K562 (cell line): ENCODE measurements around the gene LSM4. TPM values are rescaled to one million over a fixed set of nuclear protein-coding genes. Genes with fewer than 3 reads are reported as not detected.

ENCODE experiments used
- CEBPG ChIP-seq, 3 experiments: fragments of 200-800 bp in 1 of 3; sonication (Bioruptor generic) in 1 of 3; sonication (generic) in 1 of 3; formaldehyde crosslinking in 1 of 3; IDR thresholded peaks in 2 of 3; conservative IDR thresholded peaks in 1 of 3; 2 replicates each; pipeline versions ENCODE4 v1.6.1 to v1.8.0; 2016 to 2022; ENCODE audit warnings: missing compliant biosample characterization in 2 of 3, missing genetic modification characterization in 2 of 3, mild to moderate bottlenecking in 1 of 3, missing genetic modification reagents in 1 of 3
- KLF6 ChIP-seq: fragments of 250-450 bp; sonication (Bioruptor Pico); IDR thresholded peaks from 2 replicates; pipeline ENCODE4 v1.4.0; 2020; ENCODE audit warnings: mild to moderate bottlenecking, moderate library complexity, borderline replicate concordance
- NCOR1 ChIP-seq: fragments of 450-650 bp; IDR thresholded peaks from 2 replicates; pipeline ENCODE4 v1.6.1; 2016; ENCODE audit warnings: mild to moderate bottlenecking, moderate library complexity
- NR2F6 ChIP-seq: fragments of 450-650 bp; formaldehyde crosslinking; IDR thresholded peaks from 2 replicates; pipeline ENCODE4 v1.4.0; 2020; ENCODE audit warnings: mild to moderate bottlenecking
- XRCC4 ChIP-seq: IDR thresholded peaks from one replicate; pipeline ENCODE4 v1.6.1; 2011; ENCODE audit not compliant: insufficient read depth, insufficient read length; ENCODE audit errors: extremely low read depth
- ZBED1 ChIP-seq: IDR thresholded peaks from 2 replicates; pipeline ENCODE4 v1.6.1; 2014
- ZNF324 ChIP-seq: fragments of 250-450 bp; sonication (Bioruptor Pico); IDR thresholded peaks from 2 replicates; pipeline ENCODE4 v1.4.0; 2020; ENCODE audit warnings: mild to moderate bottlenecking
- ZNF431 ChIP-seq: sonication (generic); formaldehyde crosslinking; IDR thresholded peaks from 2 replicates; pipeline ENCODE4 v1.8.0; 2022; ENCODE audit warnings: mild to moderate bottlenecking, missing genetic modification reagents
- ZNF778 ChIP-seq: fragments of 450-650 bp; formaldehyde crosslinking; IDR thresholded peaks from 2 replicates; pipeline ENCODE4 v1.4.0; 2020; ENCODE audit warnings: mild to moderate bottlenecking, moderate library complexity
- ZNF785 ChIP-seq: fragments of 250-450 bp; sonication (Bioruptor Pico); IDR thresholded peaks from 2 replicates; pipeline ENCODE4 v1.4.0; 2020; ENCODE audit warnings: mild to moderate bottlenecking
- polyA plus RNA-seq, 8 experiments: library from polyadenylated mRNA; depleted of rRNA in 4 of 8; stranded (reverse) in 5 of 8; unstranded in 3 of 8; fragments of >200 nt; fragmentation: Nextera tagmentation in 2 of 8; fragmentation: Illumina TruSeq in 1 of 8; extraction: Ambion mirVana in 2 of 8; extraction: Trizol in 1 of 8; gene quantifications; 2 replicates each; pipeline versions ENCODE4 v1.2.1 to v1.2.3, GENCODE V29; 2011 to 2014; ENCODE audit warnings: inconsistent platforms in 1 of 8, missing spikeins in 1 of 8
- total RNA-seq, 7 experiments: library from RNA; depleted of rRNA in 6 of 7; stranded (reverse); fragments of >200 nt in 6 of 7; fragmentation: Illumina TruSeq in 2 of 7; extraction: Trizol in 2 of 7; gene quantifications; 2 replicates each; pipeline versions ENCODE4 v1.2.1 to v1.2.3, GENCODE V29; 2011 to 2021; ENCODE audit warnings: low replicate concordance in 1 of 7
- TF ChIP-seq, protein P1 (sequence below): fragments of 450-650 bp; formaldehyde crosslinking; IDR thresholded peaks from 2 replicates; pipeline ENCODE4 v1.4.0; 2020; ENCODE audit warnings: mild to moderate bottlenecking, moderate library complexity
- TF ChIP-seq, protein P2 (sequence below): fragments of 450-650 bp; IDR thresholded peaks from 2 replicates; pipeline ENCODE4 v1.6.1; 2016; ENCODE audit warnings: antibody characterized with exemption
- TF ChIP-seq, protein P3 (sequence below): conservative IDR thresholded peaks from 2 replicates; pipeline ENCODE4 v1.6.1; 2011; ENCODE audit warnings: low read depth, mild to moderate bottlenecking, low read length; ENCODE audit not compliant: control insufficient read depth
- TF ChIP-seq, protein P4 (sequence below): fragments of 250-450 bp; sonication (Bioruptor Pico); IDR thresholded peaks from 2 replicates; pipeline ENCODE4 v1.8.0; 2022; ENCODE audit warnings: moderate library complexity, mild to moderate bottlenecking, inconsistent platforms
- TF ChIP-seq, protein P5 (sequence below): fragments of 450-650 bp; formaldehyde crosslinking; conservative IDR thresholded peaks from 2 replicates; pipeline ENCODE4 v1.4.0; 2022; ENCODE audit warnings: mild to moderate bottlenecking, missing genetic modification characterization
- TF ChIP-seq, protein P6 (sequence below): fragments of 450-650 bp; IDR thresholded peaks from 2 replicates; pipeline ENCODE4 v1.6.1; 2017; ENCODE audit warnings: mild to moderate bottlenecking, moderate library complexity
- TF ChIP-seq, protein P7 (sequence below): fragments of 450-650 bp; IDR thresholded peaks from 2 replicates; pipeline ENCODE4 v1.6.1; 2016; ENCODE audit warnings: missing biosample characterization, missing genetic modification characterization

Gene LSM4
- total and polyA plus RNA-seq, 9 of the 15 experiments (the other 6 are each of a cell fraction or from before 2014, with no cell fraction given), result 11.9 to 763 (median 202) TPM

DNA sequence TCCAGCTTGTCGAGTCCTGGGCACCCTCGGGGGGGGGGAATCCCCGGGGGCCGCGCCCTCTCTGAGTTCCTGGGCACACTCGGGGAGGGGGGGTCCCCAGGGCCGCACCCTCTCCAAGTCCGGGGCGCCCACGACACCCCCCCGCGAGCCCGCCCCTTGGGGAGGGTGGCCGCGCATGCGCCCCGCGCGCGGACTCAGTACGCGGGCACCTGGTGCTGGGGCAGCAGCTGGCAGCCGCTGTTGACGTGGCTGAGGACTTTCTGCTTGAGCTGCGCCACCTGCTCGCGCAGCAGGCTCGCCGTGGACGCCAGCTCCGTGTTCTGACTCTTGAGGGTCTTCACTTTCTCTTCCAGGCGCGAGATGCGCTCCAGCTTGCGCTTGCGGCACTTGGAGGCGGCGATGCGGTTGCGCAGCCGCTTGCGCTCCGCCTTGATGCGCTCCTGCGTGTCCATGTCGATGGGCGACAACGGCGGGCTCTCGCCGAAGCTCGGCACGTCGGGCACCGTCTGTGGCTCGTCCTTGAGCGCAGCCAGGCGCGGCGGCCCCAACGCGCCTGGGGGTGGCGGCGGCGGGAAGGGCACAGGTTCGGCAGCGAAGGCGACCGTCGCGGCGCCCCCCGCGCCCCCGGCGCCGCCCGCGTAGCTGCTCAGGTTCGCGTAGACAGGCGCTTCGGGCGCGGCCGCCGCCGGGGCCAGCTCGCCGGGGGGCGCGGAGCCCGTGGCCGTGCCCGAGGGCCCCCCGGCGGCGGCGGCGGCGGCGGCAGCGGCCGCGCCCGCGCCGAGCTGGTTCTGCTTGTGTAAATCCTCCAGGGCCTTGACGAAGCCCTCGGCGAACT lies 42.4 kb downstream of the LSM4 start (continued):
- TF ChIP-seq, protein P1, sequence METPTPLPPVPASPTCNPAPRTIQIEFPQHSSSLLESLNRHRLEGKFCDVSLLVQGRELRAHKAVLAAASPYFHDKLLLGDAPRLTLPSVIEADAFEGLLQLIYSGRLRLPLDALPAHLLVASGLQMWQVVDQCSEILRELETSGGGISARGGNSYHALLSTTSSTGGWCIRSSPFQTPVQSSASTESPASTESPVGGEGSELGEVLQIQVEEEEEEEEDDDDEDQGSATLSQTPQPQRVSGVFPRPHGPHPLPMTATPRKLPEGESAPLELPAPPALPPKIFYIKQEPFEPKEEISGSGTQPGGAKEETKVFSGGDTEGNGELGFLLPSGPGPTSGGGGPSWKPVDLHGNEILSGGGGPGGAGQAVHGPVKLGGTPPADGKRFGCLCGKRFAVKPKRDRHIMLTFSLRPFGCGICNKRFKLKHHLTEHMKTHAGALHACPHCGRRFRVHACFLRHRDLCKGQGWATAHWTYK (CRISPR knock-in tag), result 0 out of 2 replicates have a peak, but pooled peaks have one; percentile 21
- TF ChIP-seq CEBPG (CRISPR knock-in tag; IDR thresholded peaks at IDR 0.05), result 0 out of 2 replicates have a peak, but pooled peaks have one; percentile 12
- TF ChIP-seq CEBPG (tag; conservative IDR thresholded peaks at IDR 0.05 in 1 of 2, IDR thresholded peaks at IDR 0.05 in 1 of 2), result no peak
- no peak for TF ChIP-seq NR2F6 (CRISPR knock-in tag)
- TF ChIP-seq ZNF778 (CRISPR knock-in tag), result no peak
- TF ChIP-seq, protein P2, sequence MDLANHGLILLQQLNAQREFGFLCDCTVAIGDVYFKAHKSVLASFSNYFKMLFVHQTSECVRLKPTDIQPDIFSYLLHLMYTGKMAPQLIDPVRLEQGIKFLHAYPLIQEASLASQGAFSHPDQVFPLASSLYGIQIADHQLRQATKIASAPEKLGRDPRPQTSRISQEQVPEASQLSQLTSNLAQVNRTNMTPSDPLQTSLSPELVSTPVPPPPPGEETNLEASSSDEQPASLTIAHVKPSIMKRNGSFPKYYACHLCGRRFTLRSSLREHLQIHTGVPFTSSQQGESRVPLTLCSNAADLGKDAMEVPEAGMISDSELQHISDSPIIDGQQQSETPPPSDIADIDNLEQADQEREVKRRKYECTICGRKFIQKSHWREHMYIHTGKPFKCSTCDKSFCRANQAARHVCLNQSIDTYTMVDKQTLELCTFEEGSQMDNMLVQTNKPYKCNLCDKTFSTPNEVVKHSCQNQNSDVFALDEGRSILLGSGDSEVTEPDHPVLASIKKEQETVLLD, result peak; percentile 80
- no peak for TF ChIP-seq KLF6
- TF ChIP-seq, protein P3, sequence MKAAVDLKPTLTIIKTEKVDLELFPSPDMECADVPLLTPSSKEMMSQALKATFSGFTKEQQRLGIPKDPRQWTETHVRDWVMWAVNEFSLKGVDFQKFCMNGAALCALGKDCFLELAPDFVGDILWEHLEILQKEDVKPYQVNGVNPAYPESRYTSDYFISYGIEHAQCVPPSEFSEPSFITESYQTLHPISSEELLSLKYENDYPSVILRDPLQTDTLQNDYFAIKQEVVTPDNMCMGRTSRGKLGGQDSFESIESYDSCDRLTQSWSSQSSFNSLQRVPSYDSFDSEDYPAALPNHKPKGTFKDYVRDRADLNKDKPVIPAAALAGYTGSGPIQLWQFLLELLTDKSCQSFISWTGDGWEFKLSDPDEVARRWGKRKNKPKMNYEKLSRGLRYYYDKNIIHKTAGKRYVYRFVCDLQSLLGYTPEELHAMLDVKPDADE, result peak; percentile 33; the same call in 1 of the 2 replicates
- TF ChIP-seq ZNF431 (CRISPR knock-in tag), result 0 out of 2 replicates have a peak, but pooled peaks have one; percentile 59
- TF ChIP-seq ZBED1, result peak; percentile 77
- TF ChIP-seq, protein P4, sequence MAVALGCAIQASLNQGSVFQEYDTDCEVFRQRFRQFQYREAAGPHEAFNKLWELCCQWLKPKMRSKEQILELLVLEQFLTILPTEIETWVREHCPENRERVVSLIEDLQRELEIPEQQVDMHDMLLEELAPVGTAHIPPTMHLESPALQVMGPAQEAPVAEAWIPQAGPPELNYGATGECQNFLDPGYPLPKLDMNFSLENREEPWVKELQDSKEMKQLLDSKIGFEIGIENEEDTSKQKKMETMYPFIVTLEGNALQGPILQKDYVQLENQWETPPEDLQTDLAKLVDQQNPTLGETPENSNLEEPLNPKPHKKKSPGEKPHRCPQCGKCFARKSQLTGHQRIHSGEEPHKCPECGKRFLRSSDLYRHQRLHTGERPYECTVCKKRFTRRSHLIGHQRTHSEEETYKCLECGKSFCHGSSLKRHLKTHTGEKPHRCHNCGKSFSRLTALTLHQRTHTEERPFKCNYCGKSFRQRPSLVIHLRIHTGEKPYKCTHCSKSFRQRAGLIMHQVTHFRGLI (CRISPR knock-in tag), result no peak
- 0 out of 2 replicates have a peak, but pooled peaks have one; percentile 17 for TF ChIP-seq ZNF324 (CRISPR knock-in tag)
- TF ChIP-seq XRCC4, result no peak
- no peak for TF ChIP-seq ZNF785 (CRISPR knock-in tag)
- TF ChIP-seq, protein P5, sequence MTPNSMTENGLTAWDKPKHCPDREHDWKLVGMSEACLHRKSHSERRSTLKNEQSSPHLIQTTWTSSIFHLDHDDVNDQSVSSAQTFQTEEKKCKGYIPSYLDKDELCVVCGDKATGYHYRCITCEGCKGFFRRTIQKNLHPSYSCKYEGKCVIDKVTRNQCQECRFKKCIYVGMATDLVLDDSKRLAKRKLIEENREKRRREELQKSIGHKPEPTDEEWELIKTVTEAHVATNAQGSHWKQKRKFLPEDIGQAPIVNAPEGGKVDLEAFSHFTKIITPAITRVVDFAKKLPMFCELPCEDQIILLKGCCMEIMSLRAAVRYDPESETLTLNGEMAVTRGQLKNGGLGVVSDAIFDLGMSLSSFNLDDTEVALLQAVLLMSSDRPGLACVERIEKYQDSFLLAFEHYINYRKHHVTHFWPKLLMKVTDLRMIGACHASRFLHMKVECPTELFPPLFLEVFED, result no peak
- TF ChIP-seq, protein P6, sequence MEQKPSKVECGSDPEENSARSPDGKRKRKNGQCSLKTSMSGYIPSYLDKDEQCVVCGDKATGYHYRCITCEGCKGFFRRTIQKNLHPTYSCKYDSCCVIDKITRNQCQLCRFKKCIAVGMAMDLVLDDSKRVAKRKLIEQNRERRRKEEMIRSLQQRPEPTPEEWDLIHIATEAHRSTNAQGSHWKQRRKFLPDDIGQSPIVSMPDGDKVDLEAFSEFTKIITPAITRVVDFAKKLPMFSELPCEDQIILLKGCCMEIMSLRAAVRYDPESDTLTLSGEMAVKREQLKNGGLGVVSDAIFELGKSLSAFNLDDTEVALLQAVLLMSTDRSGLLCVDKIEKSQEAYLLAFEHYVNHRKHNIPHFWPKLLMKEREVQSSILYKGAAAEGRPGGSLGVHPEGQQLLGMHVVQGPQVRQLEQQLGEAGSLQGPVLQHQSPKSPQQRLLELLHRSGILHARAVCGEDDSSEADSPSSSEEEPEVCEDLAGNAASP, result no peak
- TF ChIP-seq NCOR1, result no peak
- TF ChIP-seq, protein P7, sequence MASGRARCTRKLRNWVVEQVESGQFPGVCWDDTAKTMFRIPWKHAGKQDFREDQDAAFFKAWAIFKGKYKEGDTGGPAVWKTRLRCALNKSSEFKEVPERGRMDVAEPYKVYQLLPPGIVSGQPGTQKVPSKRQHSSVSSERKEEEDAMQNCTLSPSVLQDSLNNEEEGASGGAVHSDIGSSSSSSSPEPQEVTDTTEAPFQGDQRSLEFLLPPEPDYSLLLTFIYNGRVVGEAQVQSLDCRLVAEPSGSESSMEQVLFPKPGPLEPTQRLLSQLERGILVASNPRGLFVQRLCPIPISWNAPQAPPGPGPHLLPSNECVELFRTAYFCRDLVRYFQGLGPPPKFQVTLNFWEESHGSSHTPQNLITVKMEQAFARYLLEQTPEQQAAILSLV, result no peak
